GM12878 (cell line): ENCODE measurements around the gene AIFM3. TPM values are rescaled to one million over a fixed set of nuclear protein-coding genes. Genes with fewer than 3 reads are reported as not detected.

ENCODE experiments used
- ATAC-seq: fragments of 200-7000 bp; cut with Tn5 transposase; 3 replicates; pipeline ENCODE4 v1.9.1; 2020; ENCODE audit warnings: mild to moderate bottlenecking, moderate library complexity
- BruUV-seq: library from RNA; stranded (reverse); fragments of 400-500 nt; replicated peaks from 2 replicates; lab custom pipeline; 2021; lab: Mats Ljungman, UMichigan
- CTCF ChIA-PET: fragments of 300-600 bp; sonication (Branson Sonifier 250); formaldehyde crosslinking; extraction: SDS; loops from one replicate; lab custom pipeline; 2021; ENCODE audit warnings: inconsistent platforms; lab: Yijun Ruan, JAX
- POLR2A ChIA-PET: fragments of 350-600 bp; formaldehyde crosslinking; extraction: SDS; loops from one replicate; lab custom pipeline; 2021; ENCODE audit warnings: inconsistent platforms; lab: Charles Lee
- RAD21 ChIA-PET: fragments of 300-600 bp; sonication (Branson Sonifier 250); formaldehyde crosslinking; loops from one replicate; lab custom pipeline; 2023; ENCODE audit warnings: antibody characterized with exemption; ENCODE audit not compliant: unreplicated experiment; lab: Charles Lee
- SMC1A ChIA-PET: fragments of 300-600 bp; sonication (Branson Sonifier 250); formaldehyde crosslinking; loops from one replicate; lab custom pipeline; 2023; ENCODE audit not compliant: unreplicated experiment, uncharacterized antibody; lab: Charles Lee
- DNase-seq: peaks from one replicate; pipeline ENCODE4 v3.0.0-alpha.2; 2011; ENCODE audit warnings: low read depth, low spot score
- FAIRE-seq: peaks from 3 replicates; lab custom pipeline; 2011; peaks lifted over from hg19 to GRCh38; lab: Jason Lieb, UNC
- H2AFZ ChIP-seq: 2 replicates; pipeline ENCODE4 v1.6.0; 2011; ENCODE audit warnings: low read depth, low read length, control low read depth; ENCODE audit not compliant: control insufficient read depth
- H3K27ac ChIP-seq: 2 replicates; pipeline ENCODE4 v1.5.1; 2011; ENCODE audit warnings: control low read depth; ENCODE audit not compliant: control insufficient read depth, insufficient read depth
- H3K27me3 ChIP-seq, 2 experiments: replicated peaks in 1 of 2; 2 replicates each; pipeline versions ENCODE4 v1.6.0 to v1.6.1; 2011; ENCODE audit warnings: low read length in 1 of 2; ENCODE audit not compliant: control insufficient read depth in 2 of 2, insufficient read depth in 2 of 2
- H3K36me3 ChIP-seq, 2 experiments: 2 replicates each; pipeline ENCODE4 v1.5.1; 2011; ENCODE audit warnings: low read length in 1 of 2; ENCODE audit not compliant: control insufficient read depth in 2 of 2, insufficient read depth in 2 of 2
- H3K4me1 ChIP-seq: 2 replicates; pipeline ENCODE4 v1.6.1; 2011; ENCODE audit warnings: mild to moderate bottlenecking, low read length, moderate library complexity, mixed read lengths; ENCODE audit not compliant: control insufficient read depth, insufficient read depth
- H3K4me2 ChIP-seq: 2 replicates; pipeline ENCODE4 v1.6.0; 2011; ENCODE audit warnings: control low read depth; ENCODE audit not compliant: control insufficient read depth, insufficient read depth
- H3K4me3 ChIP-seq: fragments of 200-600 bp; sonication (generic); 2 replicates; pipeline ENCODE4 v1.5.1; 2016
- H3K79me2 ChIP-seq: 2 replicates; pipeline ENCODE4 v1.6.0; 2011; ENCODE audit warnings: low read length; ENCODE audit not compliant: control insufficient read depth, insufficient read depth
- H3K9ac ChIP-seq: 2 replicates; pipeline ENCODE4 v1.8.0; 2011; ENCODE audit warnings: low read length, control low read depth, mixed read lengths; ENCODE audit not compliant: control insufficient read depth, insufficient read depth
- H3K9me3 ChIP-seq: replicated peaks from 3 replicates; pipeline ENCODE4 v1.5.1; 2011; ENCODE audit warnings: mild to moderate bottlenecking, low read length; ENCODE audit not compliant: control insufficient read depth, insufficient read depth
- H4K20me1 ChIP-seq: 2 replicates; pipeline ENCODE4 v1.6.0; 2011; ENCODE audit not compliant: control insufficient read depth, insufficient read depth
- ATF7 ChIP-seq: fragments of 450-650 bp; IDR thresholded peaks from 2 replicates; pipeline ENCODE4 v1.6.1; 2016; ENCODE audit warnings: low read depth, mild to moderate bottlenecking
- BMI1 ChIP-seq: fragments of 450-650 bp; IDR thresholded peaks from 2 replicates; pipeline ENCODE4 v1.6.1; 2016; ENCODE audit warnings: mild to moderate bottlenecking, moderate library complexity, borderline replicate concordance
- BRCA1 ChIP-seq: IDR thresholded peaks from 2 replicates; pipeline ENCODE4 v1.6.1; 2011; ENCODE audit warnings: low read depth, low read length, improper control_type of control experiment
- EGR1 ChIP-seq, 2 experiments: IDR thresholded peaks; 1 replicate in 1 of 2; 2 replicates in 1 of 2; pipeline ENCODE4 v1.6.1; 2011 to 2012; ENCODE audit warnings: low read depth in 2 of 2, low read length in 2 of 2, borderline replicate concordance in 1 of 2, mild to moderate bottlenecking in 1 of 2, moderate library complexity in 1 of 2
- GABPA ChIP-seq: IDR thresholded peaks from 2 replicates; pipeline ENCODE4 v1.6.1; 2014; ENCODE audit warnings: antibody characterized with exemption, low read depth, mild to moderate bottlenecking, inconsistent platforms
- HDGF ChIP-seq: fragments of 450-650 bp; IDR thresholded peaks from 2 replicates; pipeline ENCODE4 v1.6.1; 2016; ENCODE audit warnings: antibody characterized with exemption
- KLF5 ChIP-seq: fragments of 450-650 bp; IDR thresholded peaks from 2 replicates; pipeline ENCODE4 v1.6.1; 2014; ENCODE audit warnings: mild to moderate bottlenecking; ENCODE audit not compliant: partially characterized antibody
- MTA3 ChIP-seq: IDR thresholded peaks from 2 replicates; pipeline ENCODE4 v1.6.1; 2012; ENCODE audit warnings: low read length, inconsistent platforms, borderline replicate concordance
- NR2C1 ChIP-seq: fragments of 450-650 bp; IDR thresholded peaks from 2 replicates; pipeline ENCODE4 v1.6.1; 2017; ENCODE audit warnings: antibody characterized with exemption, mild to moderate bottlenecking, moderate library complexity
- RAD51 ChIP-seq: fragments of 450-650 bp; IDR thresholded peaks from 2 replicates; pipeline ENCODE4 v1.6.1; 2016; ENCODE audit warnings: moderate library complexity, mild to moderate bottlenecking, inconsistent platforms
- RBBP5 ChIP-seq: fragments of 200-600 bp; sonication (generic); conservative IDR thresholded peaks from 2 replicates; pipeline ENCODE4 v1.6.1; 2016
- WGBS: methylation state at CpG from one replicate; pipeline ENCODE4 v1.1.6; 2016; ENCODE audit warnings: low lambda C conversion rate; ENCODE audit not compliant: insufficient replicate concordance, insufficient coverage; ENCODE audit errors: missing lambda C conversion rate; 5-methylcytosine and 5-hydroxymethylcytosine counted together
- in situ Hi-C: fragments of 300-500 bp; cut with MboI; formaldehyde crosslinking; loops from 9 replicates; pipeline ENCODE4 v1.14.3; 2018; ENCODE audit warnings: mixed read lengths
- intact Hi-C: fragments of 100-400 bp; cut with micrococcal nuclease; formaldehyde crosslinking; loops from one replicate; pipeline ENCODE4 v1.14.2; 2022; ENCODE audit not compliant: unreplicated experiment
- polyA plus RNA-seq, 11 experiments: library from polyadenylated mRNA; depleted of rRNA in 4 of 11; unstranded in 6 of 11; stranded (reverse) in 5 of 11; fragments of >200 nt; fragmentation: Nextera tagmentation in 4 of 11; fragmentation: Illumina TruSeq in 1 of 11; extraction: Ambion mirVana in 4 of 11; extraction: Trizol in 1 of 11; gene quantifications; 1 replicate in 1 of 11; 2 replicates in 10 of 11; pipeline versions ENCODE4 v1.2.1 to v1.2.3, GENCODE V29; 2011 to 2016; ENCODE audit warnings: inconsistent platforms in 2 of 11, missing spikeins in 2 of 11, low read depth in 1 of 11
- total RNA-seq, 4 experiments: library from RNA; depleted of rRNA in 3 of 4; stranded (reverse); fragments of >200 nt in 3 of 4; fragmentation: Illumina TruSeq in 1 of 4; extraction: Trizol in 1 of 4; gene quantifications; 2 replicates each; pipeline versions ENCODE4 v1.2.1 to v1.2.3, GENCODE V29; 2013 to 2021
- TF ChIP-seq, protein P1 (sequence below): fragments of 450-650 bp; IDR thresholded peaks from 2 replicates; pipeline ENCODE4 v1.6.1; 2017; ENCODE audit warnings: mild to moderate bottlenecking
- TF ChIP-seq, protein P2 (sequence below): fragments of 450-650 bp; IDR thresholded peaks from 2 replicates; pipeline ENCODE4 v1.6.1; 2017; ENCODE audit warnings: mild to moderate bottlenecking, low read depth, inconsistent platforms; ENCODE audit not compliant: poor library complexity, severe bottlenecking
- TF ChIP-seq, protein P3 (sequence below): IDR thresholded peaks from 2 replicates; pipeline ENCODE4 v1.6.1; 2011; ENCODE audit warnings: mild to moderate bottlenecking, low read depth, low read length, moderate library complexity; ENCODE audit not compliant: insufficient replicate concordance

The AIFM3 gene
- total and polyA plus RNA-seq, 10 of the 15 experiments (the other 5 are each of a cell fraction or from before 2014, with no cell fraction given): 0.06 to 0.34 (median 0.21) TPM; not detected in 6

DNA sequence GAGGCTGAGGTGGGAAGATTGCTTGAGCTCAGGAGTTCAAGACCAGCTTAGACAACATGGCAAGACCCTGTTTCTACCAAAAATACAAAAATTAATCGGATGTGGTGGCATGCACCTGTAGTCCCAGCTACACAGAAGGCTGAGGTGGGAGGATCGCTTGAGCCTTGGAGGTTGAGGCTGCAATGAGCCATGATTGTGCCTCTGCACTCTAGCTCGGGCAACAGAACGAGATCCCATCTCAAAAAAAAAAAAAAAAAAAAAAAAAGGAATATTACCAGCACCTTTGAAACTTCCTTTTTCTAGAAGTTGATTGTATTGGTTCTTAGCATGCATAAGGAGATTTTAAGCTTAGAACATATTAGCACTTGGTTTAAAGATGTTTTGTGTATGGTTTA is 38.5 kb upstream of the AIFM3 start:
- no peaks in the 10 kb centered on the region; the same call in 2 of the 3 replicates for H3K9me3 ChIP-seq
- ChIA-PET CTCF (interaction anchor here (0.9 kb wide), 1 partner anchor 8 kb away, joined by 6 read pairs; no protein-coding TSS in a partner anchor), RAD21 (interaction anchor here (0.6 to 1.0 kb wide), 3 partner anchors 23 to 1664 kb away, joined by 3 to 4 read pairs (median 4); no protein-coding TSS in a partner anchor), POLR2A (interaction anchor here (0.6 kb wide), 1 partner anchor 670 kb away, joined by 3 read pairs; no protein-coding TSS in a partner anchor), SMC1A (no interaction called here)
- H3K4me2 ChIP-seq: no peak overlapping the region
- DNase-seq: no peak
- ATAC-seq: no peak
- no peak overlapping the region for H3K4me3 ChIP-seq
- no peak overlapping the region for H2AFZ ChIP-seq
- H3K27me3 ChIP-seq: no peaks in the 10 kb centered on the region
- peaks cover 13% of the 10 kb centered on the region for H3K4me1 ChIP-seq
- TF ChIP-seq NR2C1: no peak
- no peak for TF ChIP-seq MTA3
- TF ChIP-seq GABPA: no peak
- no peak for TF ChIP-seq RAD51
- TF ChIP-seq BMI1: no peak
- TF ChIP-seq RBBP5: no peak
- no peak for TF ChIP-seq ATF7
- TF ChIP-seq, protein P1, sequence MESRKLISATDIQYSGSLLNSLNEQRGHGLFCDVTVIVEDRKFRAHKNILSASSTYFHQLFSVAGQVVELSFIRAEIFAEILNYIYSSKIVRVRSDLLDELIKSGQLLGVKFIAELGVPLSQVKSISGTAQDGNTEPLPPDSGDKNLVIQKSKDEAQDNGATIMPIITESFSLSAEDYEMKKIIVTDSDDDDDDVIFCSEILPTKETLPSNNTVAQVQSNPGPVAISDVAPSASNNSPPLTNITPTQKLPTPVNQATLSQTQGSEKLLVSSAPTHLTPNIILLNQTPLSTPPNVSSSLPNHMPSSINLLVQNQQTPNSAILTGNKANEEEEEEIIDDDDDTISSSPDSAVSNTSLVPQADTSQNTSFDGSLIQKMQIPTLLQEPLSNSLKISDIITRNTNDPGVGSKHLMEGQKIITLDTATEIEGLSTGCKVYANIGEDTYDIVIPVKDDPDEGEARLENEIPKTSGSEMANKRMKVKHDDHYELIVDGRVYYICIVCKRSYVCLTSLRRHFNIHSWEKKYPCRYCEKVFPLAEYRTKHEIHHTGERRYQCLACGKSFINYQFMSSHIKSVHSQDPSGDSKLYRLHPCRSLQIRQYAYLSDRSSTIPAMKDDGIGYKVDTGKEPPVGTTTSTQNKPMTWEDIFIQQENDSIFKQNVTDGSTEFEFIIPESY: no peak
- no peak for TF ChIP-seq BRCA1
- no peak for TF ChIP-seq KLF5
- TF ChIP-seq, protein P2, sequence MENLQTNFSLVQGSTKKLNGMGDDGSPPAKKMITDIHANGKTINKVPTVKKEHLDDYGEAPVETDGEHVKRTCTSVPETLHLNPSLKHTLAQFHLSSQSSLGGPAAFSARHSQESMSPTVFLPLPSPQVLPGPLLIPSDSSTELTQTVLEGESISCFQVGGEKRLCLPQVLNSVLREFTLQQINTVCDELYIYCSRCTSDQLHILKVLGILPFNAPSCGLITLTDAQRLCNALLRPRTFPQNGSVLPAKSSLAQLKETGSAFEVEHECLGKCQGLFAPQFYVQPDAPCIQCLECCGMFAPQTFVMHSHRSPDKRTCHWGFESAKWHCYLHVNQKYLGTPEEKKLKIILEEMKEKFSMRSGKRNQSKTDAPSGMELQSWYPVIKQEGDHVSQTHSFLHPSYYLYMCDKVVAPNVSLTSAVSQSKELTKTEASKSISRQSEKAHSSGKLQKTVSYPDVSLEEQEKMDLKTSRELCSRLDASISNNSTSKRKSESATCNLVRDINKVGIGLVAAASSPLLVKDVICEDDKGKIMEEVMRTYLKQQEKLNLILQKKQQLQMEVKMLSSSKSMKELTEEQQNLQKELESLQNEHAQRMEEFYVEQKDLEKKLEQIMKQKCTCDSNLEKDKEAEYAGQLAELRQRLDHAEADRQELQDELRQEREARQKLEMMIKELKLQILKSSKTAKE: no peak
- TF ChIP-seq HDGF: no peak
- TF ChIP-seq EGR1 (IDR thresholded peaks at IDR 0.05; ENCODE audit: borderline replicate concordance in 1 of 2, low read depth in 2 of 2, low read length in 2 of 2): no peak
- TF ChIP-seq, protein P3, sequence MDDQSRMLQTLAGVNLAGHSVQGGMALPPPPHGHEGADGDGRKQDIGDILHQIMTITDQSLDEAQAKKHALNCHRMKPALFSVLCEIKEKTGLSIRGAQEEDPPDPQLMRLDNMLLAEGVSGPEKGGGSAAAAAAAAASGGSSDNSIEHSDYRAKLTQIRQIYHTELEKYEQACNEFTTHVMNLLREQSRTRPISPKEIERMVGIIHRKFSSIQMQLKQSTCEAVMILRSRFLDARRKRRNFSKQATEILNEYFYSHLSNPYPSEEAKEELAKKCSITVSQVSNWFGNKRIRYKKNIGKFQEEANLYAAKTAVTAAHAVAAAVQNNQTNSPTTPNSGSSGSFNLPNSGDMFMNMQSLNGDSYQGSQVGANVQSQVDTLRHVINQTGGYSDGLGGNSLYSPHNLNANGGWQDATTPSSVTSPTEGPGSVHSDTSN: no peak
- WGBS: 77% methylated on average over 3 of the region's 4 CpGs
- H3K79me2 ChIP-seq: peaks cover 82% of the 10 kb centered on the region
- no peak overlapping the region for H3K27ac ChIP-seq
- H4K20me1 ChIP-seq: no peaks in the 10 kb centered on the region; the same call in none of the 2 replicates
- in situ Hi-C loops (no loop called here), intact Hi-C loops (no loop called here)
- BruUV-seq: no TSS peak
- H3K9ac ChIP-seq: no peak overlapping the region
- no peak for FAIRE-seq
- H3K36me3 ChIP-seq: peaks cover 1 to 9% of the 10 kb centered on the region in 2 experiments; a peak in 3 of 4 replicates
